H9 (cell line): ENCODE data around the gene CD48. TPM values are rescaled to one million over a fixed set of nuclear protein-coding genes. Genes with fewer than 3 reads are reported as not detected.

Experiments
- DNase-seq: peaks from one replicate; pipeline ENCODE4 v3.0.0-alpha.2; 2017
- H2AFZ ChIP-seq: one replicate; pipeline ENCODE4 v1.6.1; 2013; ENCODE audit warnings: mild to moderate bottlenecking, low read length, control low read depth, moderate library complexity
- H2AK5ac ChIP-seq: 2 replicates; pipeline ENCODE4 v1.6.1; 2013; ENCODE audit warnings: low read length, control low read depth, mixed read lengths; ENCODE audit not compliant: insufficient read length
- H2BK120ac ChIP-seq: one replicate; pipeline ENCODE4 v1.6.1; 2013; ENCODE audit warnings: low read depth, mild to moderate bottlenecking, low read length, control low read depth, inconsistent platforms; ENCODE audit not compliant: poor library complexity, severe bottlenecking
- H2BK12ac ChIP-seq: 2 replicates; pipeline ENCODE4 v1.6.1; 2013; ENCODE audit warnings: low read length, control low read depth, mixed read lengths, low read depth; ENCODE audit not compliant: insufficient read length
- H2BK15ac ChIP-seq: 2 replicates; pipeline ENCODE4 v1.6.1; 2013; ENCODE audit warnings: low read depth, low read length, control low read depth
- H2BK20ac ChIP-seq: one replicate; pipeline ENCODE4 v1.6.1; 2013; ENCODE audit warnings: low read depth, mild to moderate bottlenecking, low read length, control low read depth, inconsistent platforms; ENCODE audit not compliant: poor library complexity, severe bottlenecking
- H2BK5ac ChIP-seq: 2 replicates; pipeline ENCODE4 v1.6.1; 2013; ENCODE audit warnings: low read length, control low read depth, mixed read lengths; ENCODE audit not compliant: insufficient read length
- H3K14ac ChIP-seq: 2 replicates; pipeline ENCODE4 v1.6.1; 2013; ENCODE audit warnings: low read length, control low read depth; ENCODE audit not compliant: insufficient read depth
- H3K18ac ChIP-seq: 2 replicates; pipeline ENCODE4 v1.6.1; 2013; ENCODE audit warnings: low read depth, mild to moderate bottlenecking, mixed read lengths, low read length, control low read depth; ENCODE audit not compliant: insufficient read length
- H3K23ac ChIP-seq: 2 replicates; pipeline ENCODE4 v1.6.1; 2013; ENCODE audit warnings: low read length, control low read depth, mixed read lengths, low read depth; ENCODE audit not compliant: insufficient read length
- H3K23me2 ChIP-seq: 2 replicates; pipeline ENCODE4 v1.6.1; 2013; ENCODE audit warnings: low read depth, mild to moderate bottlenecking, mixed read lengths, low read length, control low read depth; ENCODE audit not compliant: insufficient read length, poor library complexity, severe bottlenecking
- H3K27ac ChIP-seq: 2 replicates; pipeline ENCODE4 v1.5.1; 2013; ENCODE audit warnings: low read length, control low read depth, mixed read lengths, low read depth; ENCODE audit not compliant: insufficient read length
- H3K27me3 ChIP-seq: 2 replicates; pipeline ENCODE4 v1.6.1; 2013; ENCODE audit warnings: low read length, control low read depth, inconsistent platforms; ENCODE audit not compliant: insufficient read depth
- H3K4ac ChIP-seq: 2 replicates; pipeline ENCODE4 v1.6.1; 2013; ENCODE audit warnings: low read depth, mild to moderate bottlenecking, control low read depth, inconsistent platforms, low read length, moderate library complexity
- H3K4me1 ChIP-seq: 2 replicates; pipeline ENCODE4 v1.6.1; 2013; ENCODE audit warnings: low read length, control low read depth, inconsistent platforms; ENCODE audit not compliant: insufficient read depth
- H3K4me2 ChIP-seq: 2 replicates; pipeline ENCODE4 v1.6.1; 2013; ENCODE audit warnings: low read length, control low read depth, mixed read lengths; ENCODE audit not compliant: insufficient read length, insufficient read depth
- H3K56ac ChIP-seq: 2 replicates; pipeline ENCODE4 v1.6.1; 2013; ENCODE audit warnings: low read depth, mild to moderate bottlenecking, mixed read lengths, low read length, control low read depth; ENCODE audit not compliant: insufficient read length
- H3K79me1 ChIP-seq: 2 replicates; pipeline ENCODE4 v1.6.1; 2013; ENCODE audit warnings: low read depth, mild to moderate bottlenecking, moderate library complexity, low read length, control low read depth, inconsistent platforms; ENCODE audit not compliant: insufficient read depth, poor library complexity, severe bottlenecking
- H3K79me2 ChIP-seq: 2 replicates; pipeline ENCODE4 v1.6.1; 2013; ENCODE audit warnings: low read length, control low read depth, inconsistent platforms; ENCODE audit not compliant: insufficient read depth
- H3K9ac ChIP-seq: 2 replicates; pipeline ENCODE4 v1.6.1; 2013; ENCODE audit warnings: low read length, control low read depth, mixed read lengths; ENCODE audit not compliant: insufficient read length; ENCODE audit errors: extremely low read depth
- H3K9me3 ChIP-seq: one replicate; pipeline ENCODE4 v1.6.1; 2013; ENCODE audit warnings: low read depth, low read length, inconsistent platforms; ENCODE audit not compliant: control insufficient read depth
- H3T11ph ChIP-seq: one replicate; pipeline ENCODE4 v1.6.1; 2013; ENCODE audit warnings: mild to moderate bottlenecking, low read length, control low read depth, inconsistent platforms
- H4K20me1 ChIP-seq: one replicate; pipeline ENCODE4 v1.6.1; 2013; ENCODE audit not compliant: control insufficient read depth, insufficient read length, insufficient read depth
- H4K5ac ChIP-seq: 2 replicates; pipeline ENCODE4 v1.6.1; 2013; ENCODE audit warnings: low read depth, mild to moderate bottlenecking, mixed read lengths, low read length, control low read depth; ENCODE audit not compliant: insufficient read length
- H4K8ac ChIP-seq: replicated peaks from 2 replicates; pipeline ENCODE4 v1.6.1; 2013; ENCODE audit warnings: low read length, control low read depth, mixed read lengths, low read depth; ENCODE audit not compliant: insufficient read length
- H4K91ac ChIP-seq: 2 replicates; pipeline ENCODE4 v1.6.1; 2013; ENCODE audit warnings: low read depth, mild to moderate bottlenecking, moderate library complexity, mixed read lengths, low read length, control low read depth; ENCODE audit not compliant: insufficient read length
- H3K27ac Mint-ChIP-seq, 3 experiments: 2 replicates in 2 of 3; 3 replicates in 1 of 3; pipeline ENCODE4 v1.8.0; 2020 to 2021; ENCODE audit warnings: mixed read lengths in 3 of 3, mild to moderate bottlenecking in 1 of 3, moderate library complexity in 1 of 3
- H3K27me3 Mint-ChIP-seq: 2 replicates; pipeline ENCODE4 v1.8.0; 2021; ENCODE audit warnings: low read depth, mild to moderate bottlenecking, moderate library complexity, mixed read lengths
- H3K36me3 Mint-ChIP-seq, 3 experiments: 2 replicates in 2 of 3; 3 replicates in 1 of 3; pipeline ENCODE4 v1.8.0; 2020 to 2021; ENCODE audit warnings: low read depth in 3 of 3, mixed read lengths in 3 of 3; ENCODE audit not compliant: insufficient read depth in 1 of 3
- H3K4me1 Mint-ChIP-seq, 2 experiments: 2 replicates each; pipeline ENCODE4 v1.8.0; 2020; ENCODE audit warnings: mixed read lengths in 2 of 2
- H3K4me3 Mint-ChIP-seq, 2 experiments: 2 replicates in 1 of 2; 3 replicates in 1 of 2; pipeline ENCODE4 v1.8.0; 2020 to 2021; ENCODE audit warnings: mild to moderate bottlenecking in 2 of 2, mixed read lengths in 2 of 2, moderate library complexity in 1 of 2
- H3K9me3 Mint-ChIP-seq, 2 experiments: 2 replicates in 1 of 2; 3 replicates in 1 of 2; pipeline ENCODE4 v1.8.0; 2020; ENCODE audit warnings: mild to moderate bottlenecking in 2 of 2, mixed read lengths in 2 of 2, moderate library complexity in 1 of 2
- CTCF ChIP-seq: fragments of 200-600 bp; sonication (generic); conservative IDR thresholded peaks from 3 replicates; pipeline ENCODE4 v1.8.0; 2021; ENCODE audit warnings: antibody characterized with exemption, mild to moderate bottlenecking
- WGBS: extraction: QIAGEN DNeasy Blood & Tissue Kit; methylation state at CpG from one replicate; pipeline ENCODE4 v1.1.7; 2013; ENCODE audit warnings: missing lambda C conversion rate, low lambda C conversion rate, mixed read lengths; ENCODE audit not compliant: insufficient read length; ENCODE audit errors: extremely low coverage; 5-methylcytosine and 5-hydroxymethylcytosine counted together
- total RNA-seq: library from RNA; stranded (reverse); gene quantifications from 2 replicates; pipeline ENCODE4 v1.2.1, GENCODE V29; 2021

The CD48 gene
- total RNA-seq, 1 experiment from 2014 or later = not detected

GRCh38 chr1:160637065-160637464 lies 74.6 kb downstream of the CD48 start:
- no peak for TF ChIP-seq CTCF
- no CpG with 5 or more reads among the region's 8 CpGs for WGBS
- Histone ChIP-seq H3K4ac (no peak overlapping the region), H2BK120ac (no peak overlapping the region), H2AFZ (no peak overlapping the region), H3K23me2 (no peaks in the 10 kb centered on the region), H4K8ac (no peak overlapping the region), H3K9ac (no peak overlapping the region), H3K79me1 (no peaks in the 10 kb centered on the region), H2BK20ac (no peak overlapping the region), H4K5ac (no peak overlapping the region), H3K4me2 (no peak overlapping the region), H3K4me1 (no peaks in the 10 kb centered on the region; the same call in 1 of the 2 replicates), H2AK5ac (no peak overlapping the region), H2BK12ac (no peak overlapping the region), H3K27ac (no peak overlapping the region), H4K20me1 (no peaks in the 10 kb centered on the region), H3K9me3 (no peaks in the 10 kb centered on the region), H3T11ph (no peak overlapping the region), H3K23ac (no peak overlapping the region), H3K18ac (no peak overlapping the region), H3K56ac (no peak overlapping the region), H3K14ac (no peak overlapping the region), H3K27me3 (no peaks in the 10 kb centered on the region; the same call in 1 of the 2 replicates), H3K79me2 (no peaks in the 10 kb centered on the region), H2BK15ac (no peak overlapping the region), H2BK5ac (no peak overlapping the region), H4K91ac (no peak overlapping the region)
- no peak for DNase-seq
- peaks cover 1% of the 10 kb centered on the region; the same call in 1 of the 2 replicates for H3K27me3 Mint-ChIP-seq
- no peak overlapping the region for H3K4me3 Mint-ChIP-seq
- H3K4me1 Mint-ChIP-seq = peaks cover 18 to 20% of the 10 kb centered on the region in 2 experiments
- no peaks in the 10 kb centered on the region for H3K9me3 Mint-ChIP-seq
- no peak overlapping the region; a peak in 1 of 7 replicates for H3K27ac Mint-ChIP-seq
- no peaks in the 10 kb centered on the region; a peak in 1 of 7 replicates for H3K36me3 Mint-ChIP-seq
